K562 (cell line): Measurements from ENCODE around the gene SH3GLB2. TPM values are rescaled to one million over a fixed set of nuclear protein-coding genes. Genes with fewer than 3 reads are reported as not detected.
"Not testable (repeated sequence)": the region's sequence is repeated elsewhere in the genome, so short reads cannot be mapped to it uniquely, and the experiment has no call there.

Source experiments
- ATAC-seq: fragments of 200-7000 bp; cut with Tn5 transposase; 3 replicates; pipeline ENCODE4 v1.9.1; 2020; ENCODE audit warnings: moderate library complexity
- BruUV-seq: library from RNA; stranded (reverse); fragments of 400-500 nt; replicated peaks from 2 replicates; lab custom pipeline; 2021; lab: Mats Ljungman, UMichigan
- CTCF ChIA-PET: fragments of 300-600 bp; formaldehyde crosslinking; extraction: SDS; loops from one replicate; lab custom pipeline; 2021; ENCODE audit warnings: low intra/inter-chr PET ratio; lab: Yijun Ruan, JAX
- POLR2A ChIA-PET: fragments of 300-600, 350-650 bp; sonication (Branson Sonifier 250); formaldehyde crosslinking; extraction: SDS; loops from one replicate; lab custom pipeline; 2021; ENCODE audit warnings: antibody characterized with exemption, inconsistent platforms; lab: Yijun Ruan, JAX
- DNase-seq, 4 experiments: peaks; one replicate each; pipeline versions ENCODE4 v3.0.0 to v3.0.0-alpha.2; 2011 to 2018; ENCODE audit warnings: low spot score in 3 of 4, mixed read lengths in 3 of 4; ENCODE audit errors: extremely low read depth in 1 of 4
- FAIRE-seq: peaks from 2 replicates; lab custom pipeline; 2011; peaks lifted over from hg19 to GRCh38; lab: Jason Lieb, UNC
- H2AFZ ChIP-seq: 2 replicates; pipeline ENCODE4 v1.6.0; 2011; ENCODE audit warnings: low read depth, low read length, control low read depth, inconsistent platforms
- H3K27ac ChIP-seq: fragments of 200-600 bp; 3 replicates; pipeline ENCODE4 v1.8.0; 2011; ENCODE audit warnings: low read depth, mild to moderate bottlenecking, control low read depth, inconsistent platforms, low read length, moderate library complexity, mixed read lengths; ENCODE audit errors: extremely low read depth
- H3K27me3 ChIP-seq, 2 experiments: fragments of 300-600 bp in 1 of 2; 2 replicates in 1 of 2; 3 replicates in 1 of 2; pipeline versions ENCODE4 v1.6.0 to v1.8.0; 2011; ENCODE audit warnings: inconsistent platforms in 2 of 2, low read length in 2 of 2, mild to moderate bottlenecking in 1 of 2, mixed read lengths in 1 of 2, moderate library complexity in 1 of 2; ENCODE audit not compliant: control insufficient read depth in 2 of 2, insufficient read depth in 2 of 2
- H3K36me3 ChIP-seq: fragments of 300-600 bp; 3 replicates; pipeline ENCODE4 v1.8.0; 2011; ENCODE audit warnings: mild to moderate bottlenecking, low read length, inconsistent platforms; ENCODE audit not compliant: control insufficient read depth, insufficient read depth
- H3K4me1 ChIP-seq, 2 experiments: fragments of 200-600 bp in 1 of 2; replicated peaks in 1 of 2; 2 replicates in 1 of 2; 3 replicates in 1 of 2; pipeline versions ENCODE4 v1.5.1 to v1.8.0; 2011; ENCODE audit warnings: inconsistent platforms in 2 of 2, low read length in 2 of 2, mild to moderate bottlenecking in 1 of 2, mixed read lengths in 1 of 2, moderate library complexity in 1 of 2; ENCODE audit not compliant: control insufficient read depth in 2 of 2, insufficient read depth in 2 of 2
- H3K4me2 ChIP-seq: 2 replicates; pipeline ENCODE4 v1.6.1; 2011; ENCODE audit warnings: low read length, control low read depth, inconsistent platforms, mixed read lengths; ENCODE audit not compliant: insufficient read depth
- H3K4me3 ChIP-seq: fragments of 200-600 bp; sonication (generic), shearing (Covaris generic); 2 replicates; pipeline ENCODE4 v1.5.1; 2016; ENCODE audit warnings: control low read depth, inconsistent platforms
- H3K79me2 ChIP-seq: fragments of 200-600 bp; 3 replicates; pipeline ENCODE4 v1.8.0; 2011; ENCODE audit warnings: low read length, inconsistent platforms; ENCODE audit not compliant: control insufficient read depth, insufficient read depth
- H3K9ac ChIP-seq, 2 experiments: 2 replicates each; pipeline versions ENCODE4 v1.6.0 to v1.6.1; 2011; ENCODE audit warnings: low read depth in 2 of 2, low read length in 2 of 2, control low read depth in 1 of 2, inconsistent platforms in 1 of 2, mild to moderate bottlenecking in 1 of 2, mixed read lengths in 1 of 2; ENCODE audit not compliant: insufficient read depth in 1 of 2
- H3K9me1 ChIP-seq: one replicate; pipeline ENCODE4 v1.6.0; 2011; ENCODE audit warnings: inconsistent platforms, mild to moderate bottlenecking, low read length, moderate library complexity; ENCODE audit not compliant: control insufficient read depth, insufficient read depth
- H3K9me3 ChIP-seq: replicated peaks from 2 replicates; pipeline ENCODE4 v1.5.1; 2011; ENCODE audit warnings: low read depth, low read length, inconsistent platforms; ENCODE audit not compliant: control insufficient read depth, insufficient read depth
- H4K20me1 ChIP-seq: replicated peaks from 2 replicates; pipeline ENCODE4 v1.6.1; 2011; ENCODE audit warnings: low read length, inconsistent platforms, mixed read lengths; ENCODE audit not compliant: control insufficient read depth, insufficient read depth
- ARID2 ChIP-seq: fragments of 450-650 bp; IDR thresholded peaks from 2 replicates; pipeline ENCODE4 v1.6.1; 2017; ENCODE audit warnings: antibody characterized with exemption, mild to moderate bottlenecking
- BRD9 ChIP-seq: fragments of 450-650 bp; IDR thresholded peaks from 2 replicates; pipeline ENCODE4 v1.6.1; 2018; ENCODE audit warnings: low read depth; ENCODE audit not compliant: partially characterized antibody
- CREB3 ChIP-seq: fragments of 450-650 bp; conservative IDR thresholded peaks from 2 replicates; pipeline ENCODE4 v1.6.1; 2016; ENCODE audit warnings: missing genetic modification characterization, low read depth, mild to moderate bottlenecking, missing compliant biosample characterization, moderate library complexity
- EGR1 ChIP-seq: fragments of 450-650 bp; conservative IDR thresholded peaks from 2 replicates; pipeline ENCODE4 v1.6.1; 2017; ENCODE audit warnings: mild to moderate bottlenecking
- ELK3 ChIP-seq: fragments of 450-650 bp; formaldehyde crosslinking; IDR thresholded peaks from 2 replicates; pipeline ENCODE4 v1.4.0; 2020; ENCODE audit warnings: mild to moderate bottlenecking
- MTA1 ChIP-seq: fragments of 450-650 bp; IDR thresholded peaks from 2 replicates; pipeline ENCODE4 v1.6.1; 2017; ENCODE audit warnings: borderline replicate concordance
- NFRKB ChIP-seq: fragments of 450-650 bp; IDR thresholded peaks from 2 replicates; pipeline ENCODE4 v1.6.1; 2016; ENCODE audit warnings: low read depth
- SMARCA5 ChIP-seq: fragments of 450-650 bp; IDR thresholded peaks from 2 replicates; pipeline ENCODE4 v1.6.1; 2016
- TAF1 ChIP-seq: IDR thresholded peaks from 2 replicates; pipeline ENCODE4 v1.6.1; 2011; ENCODE audit warnings: mild to moderate bottlenecking, low read length, moderate library complexity; ENCODE audit not compliant: insufficient read depth, control insufficient read depth, severe bottlenecking; ENCODE audit errors: extremely low read depth
- ZBTB17 ChIP-seq: fragments of 450-650 bp; formaldehyde crosslinking; IDR thresholded peaks from 2 replicates; pipeline ENCODE4 v1.4.0; 2020; ENCODE audit warnings: mild to moderate bottlenecking
- ZBTB33 ChIP-seq: sonication (generic); formaldehyde crosslinking; IDR thresholded peaks from 2 replicates; pipeline ENCODE4 v1.8.1; 2023; ENCODE audit warnings: mild to moderate bottlenecking, missing genetic modification reagents
- ZNF592 ChIP-seq: fragments of 450-650 bp; IDR thresholded peaks from 2 replicates; pipeline ENCODE4 v1.6.1; 2017; ENCODE audit warnings: antibody characterized with exemption, mild to moderate bottlenecking
- ZSCAN29 ChIP-seq: fragments of 450-650 bp; IDR thresholded peaks from 2 replicates; pipeline ENCODE4 v1.6.1; 2017
- WGBS: fragments of 100-300 bp; shearing (Covaris generic); methylation state at CpG from one replicate; pipeline ENCODE4 v1.1.6; 2016; ENCODE audit warnings: low coverage, mixed read lengths; ENCODE audit not compliant: insufficient coverage; ENCODE audit errors: missing lambda C conversion rate; 5-methylcytosine and 5-hydroxymethylcytosine counted together
- in situ Hi-C: fragments of 300-500 bp; cut with MboI; formaldehyde crosslinking; loops from 4 replicates; pipeline ENCODE4 v1.15.0; 2018; ENCODE audit warnings: inconsistent platforms, mixed read lengths
- intact Hi-C: fragments of 100-400 bp; cut with micrococcal nuclease; formaldehyde crosslinking; loops from 2 replicates; pipeline ENCODE4 v1.14.2; 2022
- polyA plus RNA-seq, 8 experiments: library from polyadenylated mRNA; depleted of rRNA in 4 of 8; stranded (reverse) in 5 of 8; unstranded in 3 of 8; fragments of >200 nt; fragmentation: Nextera tagmentation in 2 of 8; fragmentation: Illumina TruSeq in 1 of 8; extraction: Ambion mirVana in 2 of 8; extraction: Trizol in 1 of 8; gene quantifications; 2 replicates each; pipeline versions ENCODE4 v1.2.1 to v1.2.3, GENCODE V29; 2011 to 2014; ENCODE audit warnings: inconsistent platforms in 1 of 8, missing spikeins in 1 of 8
- total RNA-seq, 7 experiments: library from RNA; depleted of rRNA in 6 of 7; stranded (reverse); fragments of >200 nt in 6 of 7; fragmentation: Illumina TruSeq in 2 of 7; extraction: Trizol in 2 of 7; gene quantifications; 2 replicates each; pipeline versions ENCODE4 v1.2.1 to v1.2.3, GENCODE V29; 2011 to 2021; ENCODE audit warnings: low replicate concordance in 1 of 7

Gene SH3GLB2
- total and polyA plus RNA-seq, 9 of the 15 experiments (the other 6 are each of a cell fraction or from before 2014, with no cell fraction given) = 0.20 to 118 (median 58.8) TPM

- H3K4me1 ChIP-seq = peaks cover 44 to 67% of the 10 kb centered on the region in 2 experiments
- CTCF ChIA-PET, in situ Hi-C loops, H4K20me1 ChIP-seq, DNase-seq, FAIRE-seq, H3K9me1 ChIP-seq, BruUV-seq, H3K9me3 ChIP-seq, H3K27me3 ChIP-seq: not testable (repeated sequence)
- intact Hi-C loops = loop anchor here (1.0 to 5.0 kb wide), 2 partner anchors 33 to 46 kb away; partner anchors contain the start of gene DOLPP1
- POLR2A ChIA-PET = interaction anchor here (0.6 to 1.0 kb wide), 7 partner anchors 11 to 333 kb away, joined by 3 to 6 read pairs (median 3); partner anchors contain the start of gene DOLPP1
- H3K9ac ChIP-seq = peak overlapping the region; percentile 76 to 77; a peak in 3 of 4 replicates
- peak; percentile 25; the same call in 2 of the 3 replicates for ATAC-seq
- H3K79me2 ChIP-seq = peaks cover 43% of the 10 kb centered on the region
- H3K4me2 ChIP-seq = peak overlapping the region; percentile 77
- H3K4me3 ChIP-seq = peak overlapping the region; percentile 73
- H3K27ac ChIP-seq = peak overlapping the region; percentile 82
- H3K36me3 ChIP-seq = peaks cover 14% of the 10 kb centered on the region; the same call in 2 of the 3 replicates
- WGBS = 29% methylated on average over 13 of the region's 13 CpGs
- H2AFZ ChIP-seq = peak overlapping the region; percentile 88
- TF ChIP-seq ELK3 (CRISPR knock-in tag) (0 out of 2 replicates have a peak, but pooled peaks have one; percentile 30), SMARCA5 (peak; percentile 68; the same call in 1 of the 2 replicates), NFRKB (peak; percentile 30; the same call in 1 of the 2 replicates), ZBTB33 (peak; percentile 46; the same call in 1 of the 2 replicates), MTA1 (0 out of 2 replicates have a peak, but pooled peaks have one; percentile 20), TAF1 (peak; percentile 9), EGR1 (peak; percentile 51), BRD9 (peak; percentile 64), ZBTB17 (CRISPR knock-in tag) (0 out of 2 replicates have a peak, but pooled peaks have one; percentile 14), ZSCAN29 (peak; percentile 37; the same call in 1 of the 2 replicates), ZNF592 (peak; percentile 58; the same call in 1 of the 2 replicates), ARID2 (0 out of 2 replicates have a peak, but pooled peaks have one; percentile 20), CREB3 (0 out of 2 replicates have a peak, but pooled peaks have one; percentile 30)
Measured at GRCh38 chr9:129035838-129036237, 7.7 kb upstream of the SH3GLB2 start.
